A673 (cell line): Measurements from ENCODE around the gene CACNA2D2. TPM values are rescaled to one million over a fixed set of nuclear protein-coding genes. Genes with fewer than 3 reads are reported as not detected.

ENCODE experiments used
- BruUV-seq: library from RNA; stranded (reverse); fragments of 400-500 nt; replicated peaks from 2 replicates; lab custom pipeline; 2021; lab: Mats Ljungman, UMichigan
- CTCF ChIA-PET: fragments of 300-600 bp; sonication (Branson Sonifier 250); formaldehyde crosslinking; loops from one replicate; lab custom pipeline; 2022; ENCODE audit warnings: antibody characterized with exemption; lab: Charles Lee
- POLR2A ChIA-PET: fragments of 300-600 bp; sonication (Branson Sonifier 250); formaldehyde crosslinking; loops from one replicate; lab custom pipeline; 2022; ENCODE audit warnings: antibody characterized with exemption; ENCODE audit not compliant: low non-redundant PET; lab: Charles Lee
- DNase-seq: peaks from one replicate; pipeline ENCODE4 v3.0.0-alpha.2; 2015; ENCODE audit warnings: low spot score
- H3K27ac ChIP-seq: fragments of 200-600 bp; sonication (generic); 2 replicates; pipeline ENCODE4 v1.5.1; 2016; ENCODE audit warnings: mixed run types, low read depth, mild to moderate bottlenecking, mixed read lengths, antibody characterized with exemption, low read length; ENCODE audit not compliant: poor library complexity, severe bottlenecking
- H3K27me3 ChIP-seq: fragments of 200-600 bp; sonication (generic); replicated peaks from 2 replicates; pipeline ENCODE4 v1.6.1; 2017; ENCODE audit warnings: mixed run types, low read depth, mild to moderate bottlenecking, mixed read lengths, antibody characterized with exemption, low read length; ENCODE audit not compliant: insufficient read depth, poor library complexity
- H3K36me3 ChIP-seq: fragments of 200-600 bp; sonication (generic); 2 replicates; pipeline ENCODE4 v1.6.1; 2016; ENCODE audit warnings: mixed run types, mild to moderate bottlenecking, mixed read lengths, antibody characterized with exemption, low read length; ENCODE audit not compliant: insufficient read depth, poor library complexity, severe bottlenecking
- H3K4me1 ChIP-seq: fragments of 200-600 bp; sonication (generic); 2 replicates; pipeline ENCODE4 v1.6.1; 2017; ENCODE audit warnings: mixed run types, mild to moderate bottlenecking, mixed read lengths, antibody characterized with exemption, low read length; ENCODE audit not compliant: insufficient read depth, poor library complexity, severe bottlenecking
- H3K4me3 ChIP-seq: fragments of 200-600 bp; sonication (generic); 2 replicates; pipeline ENCODE4 v1.5.1; 2016; ENCODE audit warnings: low read depth, mixed run types, mild to moderate bottlenecking, mixed read lengths, low read length; ENCODE audit not compliant: poor library complexity, severe bottlenecking
- H3K9me3 ChIP-seq: fragments of 200-600 bp; sonication (generic); 2 replicates; pipeline ENCODE4 v1.6.1; 2016; ENCODE audit warnings: mixed run types, low read depth, mild to moderate bottlenecking, mixed read lengths, antibody characterized with exemption, low read length; ENCODE audit not compliant: poor library complexity, severe bottlenecking
- EZH2 ChIP-seq: fragments of 200-600 bp; sonication (generic); IDR thresholded peaks from 2 replicates; pipeline ENCODE4 v1.6.1; 2017; ENCODE audit warnings: borderline replicate concordance, low read depth, mild to moderate bottlenecking, mixed read lengths, antibody characterized with exemption, low read length; ENCODE audit not compliant: poor library complexity, severe bottlenecking
- intact Hi-C: fragments of 100-400 bp; cut with micrococcal nuclease; formaldehyde crosslinking; loops from one replicate; pipeline ENCODE4 v1.10.0; 2022; ENCODE audit not compliant: unreplicated experiment
- total RNA-seq: library from RNA; stranded (reverse); gene quantifications from 2 replicates; pipeline ENCODE4 v1.2.3, GENCODE V29; 2021
- TF ChIP-seq, protein P1 (sequence below): fragments of 300-800, 200-600 bp; sonication (generic); conservative IDR thresholded peaks from 2 replicates; pipeline ENCODE4 v1.5.1; 2017; ENCODE audit warnings: low read depth, mild to moderate bottlenecking, antibody characterized with exemption, low read length, moderate library complexity, mixed read lengths

The CACNA2D2 gene
- total RNA-seq, 1 experiment from 2014 or later, result 0.17 TPM

- POLR2A ChIA-PET, result no interaction called here
- Histone ChIP-seq H3K36me3 (no peaks in the 10 kb centered on the region), H3K27ac (no peak overlapping the region), H3K27me3 (no peaks in the 10 kb centered on the region), H3K9me3 (no peaks in the 10 kb centered on the region), H3K4me1 (no peaks in the 10 kb centered on the region), H3K4me3 (no peak overlapping the region)
- BruUV-seq, result no TSS peak
- DNase-seq, result no peak
- intact Hi-C loops, result no loop called here
- CTCF ChIA-PET, result no interaction called here
- no peak for TF ChIP-seq EZH2
Measured at GRCh38 chr3:50416736-50417636, 86.4 kb downstream of the CACNA2D2 start.

DNA sequence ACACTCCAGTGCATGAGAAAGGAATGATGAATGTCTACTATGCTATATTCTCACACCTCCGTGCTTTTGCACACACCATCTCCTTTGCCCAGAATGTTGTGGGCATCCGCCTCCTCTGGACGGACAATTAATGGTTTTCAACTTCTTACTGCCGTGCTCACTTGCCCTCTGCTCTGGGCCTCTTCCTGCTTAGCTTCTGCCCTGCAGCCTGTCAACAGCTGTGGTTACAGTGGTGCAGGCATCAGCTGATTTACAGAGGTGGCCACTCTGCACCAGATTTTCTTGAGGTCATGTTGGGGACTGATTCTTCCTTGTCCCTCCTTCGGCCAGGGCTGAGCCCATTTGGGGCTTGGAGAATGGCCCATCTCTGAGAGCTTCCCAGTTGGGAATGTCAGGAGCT is 87.6 kb downstream of the CACNA2D2 start:
- Histone ChIP-seq H3K9me3 (no peaks in the 10 kb centered on the region), H3K27ac (no peak overlapping the region), H3K4me1 (no peaks in the 10 kb centered on the region), H3K4me3 (no peak overlapping the region), H3K27me3 (no peaks in the 10 kb centered on the region), H3K36me3 (no peaks in the 10 kb centered on the region)
- intact Hi-C loops, result no loop called here
- DNase-seq, result no peak
- TF ChIP-seq EZH2, result no peak
- TF ChIP-seq, protein P1, sequence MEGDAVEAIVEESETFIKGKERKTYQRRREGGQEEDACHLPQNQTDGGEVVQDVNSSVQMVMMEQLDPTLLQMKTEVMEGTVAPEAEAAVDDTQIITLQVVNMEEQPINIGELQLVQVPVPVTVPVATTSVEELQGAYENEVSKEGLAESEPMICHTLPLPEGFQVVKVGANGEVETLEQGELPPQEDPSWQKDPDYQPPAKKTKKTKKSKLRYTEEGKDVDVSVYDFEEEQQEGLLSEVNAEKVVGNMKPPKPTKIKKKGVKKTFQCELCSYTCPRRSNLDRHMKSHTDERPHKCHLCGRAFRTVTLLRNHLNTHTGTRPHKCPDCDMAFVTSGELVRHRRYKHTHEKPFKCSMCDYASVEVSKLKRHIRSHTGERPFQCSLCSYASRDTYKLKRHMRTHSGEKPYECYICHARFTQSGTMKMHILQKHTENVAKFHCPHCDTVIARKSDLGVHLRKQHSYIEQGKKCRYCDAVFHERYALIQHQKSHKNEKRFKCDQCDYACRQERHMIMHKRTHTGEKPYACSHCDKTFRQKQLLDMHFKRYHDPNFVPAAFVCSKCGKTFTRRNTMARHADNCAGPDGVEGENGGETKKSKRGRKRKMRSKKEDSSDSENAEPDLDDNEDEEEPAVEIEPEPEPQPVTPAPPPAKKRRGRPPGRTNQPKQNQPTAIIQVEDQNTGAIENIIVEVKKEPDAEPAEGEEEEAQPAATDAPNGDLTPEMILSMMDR, result no peak
- ChIA-PET POLR2A (no interaction called here), CTCF (no interaction called here)
- no TSS peak for BruUV-seq

- no peaks in the 10 kb centered on the region for H3K9me3 ChIP-seq
- TF ChIP-seq, protein P1, result no peak
- TF ChIP-seq EZH2, result no peak
- ChIA-PET POLR2A (no interaction called here), CTCF (no interaction called here)
- no peak overlapping the region for H3K4me3 ChIP-seq
- no peak for DNase-seq
- H3K27me3 ChIP-seq, result no peaks in the 10 kb centered on the region
- no peaks in the 10 kb centered on the region for H3K36me3 ChIP-seq
- H3K27ac ChIP-seq, result no peak overlapping the region
- BruUV-seq, result no TSS peak
- H3K4me1 ChIP-seq, result no peaks in the 10 kb centered on the region
- intact Hi-C loops, result no loop called here
Measured at GRCh38 chr3:50415061-50415460, 88.4 kb downstream of the CACNA2D2 start.
